ENCODE results near the gene MAD2L2.

Gene MAD2L2

DNA sequence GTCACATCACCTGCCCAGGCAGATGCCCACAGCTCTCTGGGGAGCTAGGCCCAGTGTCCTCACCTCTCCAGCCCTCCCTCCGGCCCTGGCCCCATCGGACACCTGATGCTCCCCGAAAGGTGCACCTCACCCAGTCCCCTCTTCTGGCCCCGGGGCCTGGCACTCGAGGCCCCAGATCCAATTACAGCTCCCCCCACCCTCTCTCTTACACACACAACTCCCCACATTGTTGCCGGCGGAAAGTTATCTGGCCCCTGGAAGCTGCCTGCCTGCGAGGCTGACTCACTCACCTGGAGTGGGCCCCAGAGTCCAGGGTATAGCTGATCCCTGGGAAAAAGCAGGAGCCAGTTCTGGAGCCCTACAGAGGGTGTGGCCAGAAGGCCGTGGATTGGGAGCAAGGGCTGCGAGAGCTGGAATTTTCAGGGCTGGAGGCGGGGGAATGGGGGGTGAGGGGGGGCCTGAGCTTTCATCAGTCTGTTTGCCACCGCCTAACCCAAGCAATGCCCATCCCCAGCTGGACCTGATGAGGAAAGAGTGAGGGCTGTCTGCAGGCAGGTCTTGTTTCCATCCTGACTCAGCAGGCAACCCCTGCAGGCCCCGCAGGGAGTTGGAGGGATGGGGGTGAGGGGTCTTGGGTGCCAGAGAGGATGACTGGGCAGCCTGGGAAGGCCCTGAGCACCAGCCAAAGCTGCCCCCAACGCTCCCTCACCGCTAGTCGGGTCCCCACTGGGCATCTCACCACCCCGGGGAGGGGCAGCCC, 27.7 kb downstream of the MAD2L2 start:
- no peak for DNase-seq

DNA sequence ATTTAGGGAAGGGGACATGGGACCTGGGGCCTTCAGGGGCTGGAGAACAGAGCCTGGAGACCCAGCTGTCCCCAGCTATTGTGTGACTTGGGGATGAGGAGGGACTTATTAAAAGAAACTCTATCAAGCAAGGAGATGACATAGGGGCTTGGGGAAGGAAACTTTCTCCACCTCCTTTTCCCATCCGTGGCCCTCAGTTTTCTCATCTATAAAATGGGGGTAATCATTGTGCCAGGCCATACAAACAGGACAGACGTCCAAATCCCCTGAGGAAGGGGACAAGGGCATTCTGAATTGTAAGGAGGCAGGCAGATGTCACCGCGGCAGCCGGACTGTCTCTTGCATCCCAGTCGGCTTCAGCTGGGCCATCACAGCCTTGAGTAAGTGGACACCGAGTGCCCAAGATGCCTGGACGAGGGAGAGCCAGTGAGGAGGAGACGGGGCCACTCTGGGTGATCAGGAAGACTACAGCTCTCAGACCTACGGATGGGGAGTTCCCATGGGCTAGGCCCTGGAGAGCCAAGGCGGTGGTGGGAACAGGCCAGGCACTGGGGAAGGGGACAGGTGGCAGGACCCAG, 28.7 kb downstream of the MAD2L2 start:
- DNase-seq: no peak

DNA sequence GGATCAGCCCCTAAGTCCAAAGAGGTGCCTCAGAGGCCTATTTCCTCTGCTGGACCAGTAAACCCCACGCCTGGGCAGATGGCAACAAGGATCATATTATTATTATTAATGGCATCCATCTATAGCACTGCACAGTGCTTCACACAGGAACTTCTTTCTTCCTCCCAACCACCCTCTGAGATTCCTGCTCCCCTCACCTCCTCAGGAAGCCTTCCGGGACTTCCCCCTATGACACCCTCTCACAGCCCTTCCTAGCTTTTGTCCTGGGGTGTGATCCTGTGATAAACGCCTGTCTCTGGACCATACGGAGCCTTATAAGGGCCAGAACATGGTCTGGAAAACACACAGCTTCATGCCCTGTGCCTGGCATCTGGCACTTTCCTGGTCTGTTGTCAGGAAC, 29.9 kb downstream of the MAD2L2 start:
- no peak for DNase-seq

DNA sequence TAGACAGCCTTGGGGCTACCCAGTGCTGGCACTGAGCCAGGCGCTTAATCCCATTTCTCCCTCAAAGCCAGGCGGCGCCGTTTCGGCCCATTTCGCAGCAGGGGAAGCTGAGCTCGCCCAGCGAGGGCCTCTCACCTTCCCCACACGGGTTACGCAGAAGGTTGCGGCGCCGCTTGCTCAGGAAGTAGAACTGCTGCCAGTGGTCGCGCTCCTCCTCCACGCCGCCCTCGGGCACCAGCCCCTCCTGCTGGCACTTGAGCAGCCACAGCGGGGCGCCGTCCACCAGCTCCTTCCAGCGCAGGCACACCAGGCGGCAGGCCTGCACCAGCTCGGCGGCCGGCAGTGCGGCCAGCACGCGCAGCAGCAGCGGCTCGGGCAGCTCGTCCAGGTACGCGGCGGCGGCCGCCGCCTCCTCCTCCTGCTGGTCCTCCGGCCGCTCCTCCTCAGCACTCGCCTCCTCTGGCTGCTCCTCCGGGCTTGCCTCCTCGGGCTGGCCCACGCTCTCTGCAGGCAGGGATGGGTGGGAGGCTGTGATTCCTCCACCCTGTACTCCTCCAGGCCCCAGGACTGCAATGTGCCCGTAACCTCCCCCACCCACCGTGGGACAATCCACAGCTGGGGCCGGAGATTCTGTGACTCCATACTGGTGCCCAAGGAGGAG, 30.5 kb downstream of the MAD2L2 start:
- DNase-seq: peak; percentile 66 to 68

DNA sequence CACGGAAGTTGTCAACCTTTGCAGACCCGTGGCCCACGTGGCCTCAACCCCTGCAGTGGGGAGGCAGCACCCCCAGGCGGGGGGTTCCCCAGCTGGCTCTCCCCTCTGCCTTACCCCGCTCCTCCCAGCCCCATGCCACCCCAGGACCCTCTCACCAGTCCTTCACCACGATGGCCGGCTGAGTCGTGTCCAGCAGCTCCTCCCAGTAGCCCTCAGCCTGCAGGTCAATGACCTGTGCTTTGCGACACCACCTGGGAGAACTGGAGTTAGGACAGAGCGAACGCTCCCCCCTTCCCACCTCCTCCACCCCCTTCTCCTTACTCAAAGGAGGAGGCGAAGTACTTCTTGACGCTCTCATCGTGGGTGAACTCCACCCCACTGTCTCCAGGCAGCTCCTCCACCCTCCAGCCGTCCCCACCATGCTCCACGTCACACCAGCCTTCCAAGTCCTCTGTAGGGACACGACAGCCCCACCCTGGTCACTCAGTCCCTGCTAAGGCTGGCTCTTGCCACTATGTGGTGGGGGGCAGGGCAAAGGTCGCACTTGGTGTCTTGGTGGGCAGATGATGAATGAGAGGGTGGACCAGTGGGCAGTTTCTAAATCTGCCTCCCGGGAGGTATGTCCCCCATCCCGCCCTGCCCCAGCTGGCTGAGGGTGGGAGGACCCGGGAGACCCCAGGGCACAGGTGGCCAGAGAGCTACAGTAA, 31.2 kb downstream of the MAD2L2 start:
- DNase-seq: no peak

DNA sequence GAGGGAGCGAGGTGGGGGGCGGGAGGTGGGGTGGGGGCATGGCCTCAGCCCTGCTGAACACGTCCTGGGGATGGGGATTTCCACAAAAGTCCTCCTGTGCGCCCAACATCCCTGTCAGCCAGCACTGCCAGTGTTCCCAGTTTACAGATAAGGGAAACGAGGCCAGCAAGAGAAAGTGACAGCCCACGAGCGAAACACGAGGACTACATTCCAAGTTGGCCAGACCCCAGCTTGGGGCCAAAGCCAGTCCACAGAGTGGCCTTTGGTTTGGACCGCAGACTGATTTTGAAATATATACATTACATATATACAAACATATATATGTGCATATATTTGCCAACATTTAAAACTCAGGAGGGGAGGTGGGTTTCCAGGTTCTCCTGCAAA, 31.7 kb downstream of the MAD2L2 start:
- no peak for DNase-seq

DNA sequence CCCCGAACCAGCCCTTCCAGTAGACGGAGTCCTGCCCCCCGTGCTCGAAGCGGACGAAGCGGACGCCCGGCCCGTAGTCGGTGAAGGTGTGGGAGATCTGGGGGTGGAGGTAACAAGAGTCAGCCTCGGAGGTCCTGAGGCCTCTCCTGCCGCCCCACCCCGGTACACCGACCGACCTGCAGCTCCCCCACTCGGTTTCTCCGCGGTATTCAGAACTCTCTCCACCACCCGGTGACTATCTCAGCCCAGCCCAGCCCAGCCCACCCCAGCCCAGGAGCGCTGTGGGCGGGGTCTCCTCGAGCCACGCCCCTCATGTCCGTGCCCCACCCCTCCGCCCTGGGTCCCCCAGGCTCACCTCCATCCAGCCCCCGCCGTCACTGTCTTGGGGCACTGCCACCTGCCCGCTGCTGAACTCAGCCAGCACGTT, 32.2 kb downstream of the MAD2L2 start:
- DNase-seq: no peak

DNA sequence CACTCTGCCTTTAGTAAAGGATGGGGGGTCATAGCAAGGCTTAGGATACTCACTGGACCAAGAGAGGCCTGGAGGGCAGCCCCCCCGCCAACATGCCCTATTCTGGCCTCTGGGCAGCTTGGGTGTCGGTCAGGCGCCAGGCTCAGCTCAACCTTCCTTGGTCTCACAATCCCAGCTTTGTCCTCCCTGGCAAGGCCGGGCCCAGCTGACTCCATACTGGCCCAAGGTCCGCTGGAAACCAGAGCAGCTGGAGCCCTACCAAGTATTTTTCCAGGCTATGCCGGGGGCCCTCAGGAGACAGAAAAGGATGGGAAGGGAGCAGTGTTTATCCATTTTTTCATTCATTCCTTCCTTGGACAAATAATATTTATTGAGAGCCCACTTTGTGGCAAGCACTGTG, 32.9 kb downstream of the MAD2L2 start:
- DNase-seq: no peak

DNA sequence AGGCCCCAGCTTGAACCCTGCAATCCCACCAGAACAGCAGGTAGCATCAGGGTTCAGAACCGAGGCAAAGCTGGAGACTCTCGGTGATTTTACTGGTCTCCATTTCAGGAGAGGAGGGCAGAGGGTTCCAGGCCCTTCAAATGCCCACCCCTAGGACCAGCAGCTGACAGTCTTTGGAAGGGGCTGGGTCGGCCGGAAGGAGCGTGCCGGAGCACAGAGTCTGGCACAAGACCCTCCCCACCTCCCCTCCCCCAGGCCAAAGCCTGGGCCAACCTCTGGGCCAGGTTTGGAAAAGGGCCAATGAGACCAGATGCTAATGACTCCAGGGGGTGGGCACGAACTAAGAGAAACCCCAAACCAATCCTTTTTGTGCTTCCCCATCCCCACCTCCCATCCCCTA, 33.6 kb downstream of the MAD2L2 start:
- no peak for DNase-seq

DNA sequence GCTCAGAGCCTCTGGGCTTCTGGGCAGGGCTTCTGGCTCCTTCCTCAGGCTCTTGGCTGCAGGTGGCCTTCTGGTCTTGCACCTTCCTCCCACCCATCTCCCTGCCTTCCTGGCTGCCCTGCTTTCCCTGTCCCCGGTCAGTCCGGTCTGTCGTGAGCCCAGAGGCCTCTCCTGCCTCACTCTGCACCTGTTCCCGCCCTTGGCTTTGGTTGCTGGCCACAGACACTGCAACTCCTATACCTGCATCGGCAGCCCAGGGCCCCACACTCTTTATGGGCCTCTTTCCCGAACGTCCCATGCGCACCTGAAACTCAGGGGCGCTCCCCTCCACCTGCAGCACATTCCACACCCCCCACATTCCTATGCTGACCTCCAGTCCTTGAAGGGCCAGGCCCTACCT, 34.6 kb downstream of the MAD2L2 start:
- DNase-seq: no peak

DNA sequence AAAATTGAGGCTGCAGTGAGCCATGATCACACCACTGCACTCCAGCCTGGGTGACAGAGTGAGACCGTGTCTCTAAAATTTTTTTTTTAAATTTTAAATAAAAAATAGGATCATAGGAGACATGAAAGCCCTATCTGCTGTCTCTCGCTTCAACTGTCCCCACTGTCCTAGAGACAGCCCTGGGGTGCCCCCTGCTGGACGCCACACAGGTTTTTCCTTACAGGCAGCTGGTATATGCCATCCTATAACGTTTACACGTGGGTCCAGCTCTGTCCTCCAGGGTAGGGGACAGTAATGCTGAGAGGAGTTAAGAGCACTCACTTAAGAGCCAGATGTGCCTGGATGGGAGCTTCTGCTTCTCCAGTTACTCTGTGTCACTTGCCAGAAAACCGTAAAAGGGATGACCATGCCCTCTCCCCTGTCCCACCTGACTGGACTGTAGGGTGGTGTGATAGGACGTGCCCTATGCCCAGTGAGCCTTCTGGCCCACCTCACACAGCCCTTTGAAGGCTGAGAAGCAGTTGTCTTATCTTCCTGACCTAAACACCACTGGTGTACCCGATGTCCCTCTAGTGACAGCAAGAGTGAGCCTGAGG, 35.2 kb downstream of the MAD2L2 start:
- DNase-seq: peak; percentile 76 to 81

DNA sequence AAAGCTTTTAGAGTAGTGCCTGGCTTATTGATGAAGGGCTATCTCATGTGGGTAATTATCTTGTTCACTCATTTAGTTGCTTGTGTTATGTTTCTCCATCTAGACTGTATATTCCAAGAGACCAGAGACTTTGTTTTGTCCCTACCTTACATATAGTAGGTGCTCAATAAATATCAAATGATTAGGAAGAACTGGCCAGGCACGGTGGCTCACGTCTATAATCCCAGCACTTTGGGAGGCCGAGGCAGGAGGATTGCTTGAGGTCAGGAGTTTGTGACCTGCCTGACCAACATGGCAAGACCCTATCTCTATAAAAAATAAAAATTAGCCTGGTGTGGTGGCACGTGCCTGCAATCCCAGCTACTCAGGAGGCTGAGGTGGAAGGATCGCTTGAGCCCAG, 35.7 kb downstream of the MAD2L2 start:
- no peak for DNase-seq

DNA sequence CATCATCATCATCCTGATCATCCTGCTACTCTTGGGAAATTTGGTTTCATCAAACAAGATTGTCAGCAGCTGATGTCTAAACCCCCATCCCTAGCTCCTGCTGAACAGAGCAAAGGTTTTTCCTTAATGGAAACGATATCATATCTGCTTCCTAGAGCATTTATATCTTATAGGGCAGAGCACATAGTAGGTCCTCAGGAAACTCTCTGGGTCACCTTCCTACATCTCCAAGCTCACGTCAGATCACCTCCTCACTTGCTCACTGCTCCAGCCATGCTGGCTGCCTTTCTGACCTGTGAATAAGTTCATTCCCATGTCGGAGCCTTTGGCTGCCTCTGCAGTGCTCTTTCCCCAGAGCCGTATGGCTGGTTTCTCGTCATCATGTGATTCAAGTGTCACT, 37.2 kb downstream of the MAD2L2 start:
- DNase-seq: no peak

DNA sequence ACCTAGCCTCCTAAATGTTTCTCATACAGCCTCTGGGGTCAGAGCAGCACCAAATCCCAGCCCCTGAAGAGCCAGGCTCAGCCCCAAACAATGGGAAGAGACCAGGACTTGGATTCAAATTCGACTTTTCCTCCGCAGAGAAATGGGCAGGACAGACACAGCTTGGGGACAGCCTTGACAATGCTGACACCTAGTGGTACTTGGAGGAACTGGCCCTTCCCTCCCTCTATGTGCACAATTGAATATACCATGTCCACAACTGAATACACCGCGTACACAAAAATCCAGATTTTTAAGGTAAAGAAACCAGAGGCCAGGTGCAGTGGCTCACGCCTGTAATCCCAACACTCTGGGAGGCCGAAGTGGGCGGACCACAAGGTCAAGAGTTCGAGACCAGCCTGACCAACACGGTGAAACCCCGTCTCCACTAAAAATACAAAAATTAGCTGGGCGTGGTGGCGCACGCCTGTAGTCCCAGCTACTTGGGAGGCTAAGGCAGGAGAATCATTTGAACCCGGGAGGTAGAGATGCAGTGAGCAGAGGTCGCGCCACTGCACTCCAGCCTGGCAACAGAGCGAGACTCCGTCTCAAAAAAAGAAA, 38.4 kb downstream of the MAD2L2 start:
- peak; percentile 64 to 68 for DNase-seq

DNA sequence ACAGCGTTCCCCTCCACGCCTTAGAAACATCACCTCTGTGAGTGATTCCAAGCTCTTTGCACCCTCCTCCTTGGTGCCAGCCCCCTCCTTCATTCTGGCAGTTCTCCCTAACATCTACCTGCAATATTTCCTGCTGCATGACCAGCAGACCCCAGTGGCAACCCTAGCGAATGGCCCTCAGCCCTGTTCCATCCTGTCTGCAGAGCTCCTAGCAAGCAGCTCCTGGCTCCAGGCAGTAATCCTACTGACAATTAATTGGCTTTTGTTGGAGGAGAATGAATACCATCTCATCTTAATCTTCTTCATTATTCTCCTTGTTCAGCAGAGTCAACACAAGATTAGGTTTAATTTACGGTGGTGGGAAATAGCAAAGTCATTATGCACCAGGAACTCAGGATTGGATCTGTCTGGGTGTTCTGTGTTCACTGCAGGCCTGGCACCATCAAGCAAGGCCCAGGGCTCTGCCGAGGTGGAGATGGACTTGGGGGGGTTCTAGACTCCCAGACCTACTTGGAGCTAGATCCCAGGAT, 39.1 kb downstream of the MAD2L2 start:
- no peak for DNase-seq

DNA sequence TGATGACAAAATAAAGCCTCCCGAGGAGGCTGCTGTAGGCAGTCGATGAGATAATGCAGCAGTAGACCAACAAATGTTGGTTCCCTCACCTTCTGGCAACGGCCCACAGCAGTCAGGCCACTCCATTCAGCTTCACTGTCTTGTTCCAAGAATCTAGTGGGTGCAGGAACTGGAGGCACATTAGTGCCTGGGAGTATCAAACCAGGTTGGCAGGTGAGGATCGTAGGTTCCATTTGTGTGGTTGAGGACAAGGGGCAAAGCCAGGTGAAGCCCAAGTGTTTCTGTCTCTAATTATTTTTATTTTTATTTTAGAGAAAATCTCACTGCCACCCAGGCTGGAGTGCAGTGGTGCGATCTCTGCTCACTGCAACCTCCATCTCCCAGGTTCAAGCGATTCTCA, 40.0 kb downstream of the MAD2L2 start:
- DNase-seq: no peak

DNA sequence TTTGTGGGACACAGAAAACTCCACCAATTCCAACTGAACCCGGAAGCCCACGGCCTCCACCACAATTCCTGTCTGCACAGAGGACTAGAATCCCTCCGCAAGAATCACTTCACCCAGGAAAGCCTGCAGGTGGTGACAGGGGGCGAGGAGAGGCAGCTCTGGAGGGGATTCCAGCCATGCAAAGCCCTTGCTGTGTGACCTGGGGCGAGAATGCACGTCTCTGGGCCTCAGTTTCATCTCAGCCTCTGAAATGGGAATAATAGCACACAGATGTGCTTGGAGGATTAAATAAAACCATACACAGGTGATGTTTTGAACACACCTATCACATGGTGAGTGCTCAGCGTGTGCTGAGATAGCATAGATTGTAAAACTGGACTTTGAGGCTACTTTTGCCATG, 40.8 kb downstream of the MAD2L2 start:
- no peak for DNase-seq

DNA sequence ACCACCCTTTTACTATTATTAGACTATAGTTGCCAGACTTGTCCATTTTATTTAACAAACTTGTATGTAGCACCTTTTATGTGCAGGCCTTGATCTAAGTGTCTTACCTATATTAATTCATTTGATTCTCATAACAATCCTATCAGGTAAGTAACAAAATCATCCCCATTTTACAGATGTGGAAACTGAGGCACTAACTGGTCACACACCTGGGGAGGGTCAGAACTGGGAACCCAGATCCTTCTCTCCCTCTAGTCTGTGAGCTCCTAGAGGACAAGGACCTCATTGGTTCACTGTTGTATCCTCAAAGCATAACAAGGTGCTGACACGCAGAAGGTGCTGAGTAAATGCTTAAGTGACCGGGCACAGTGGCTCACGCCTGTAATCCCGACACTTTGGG, 41.6 kb downstream of the MAD2L2 start:
- no peak for DNase-seq

DNA sequence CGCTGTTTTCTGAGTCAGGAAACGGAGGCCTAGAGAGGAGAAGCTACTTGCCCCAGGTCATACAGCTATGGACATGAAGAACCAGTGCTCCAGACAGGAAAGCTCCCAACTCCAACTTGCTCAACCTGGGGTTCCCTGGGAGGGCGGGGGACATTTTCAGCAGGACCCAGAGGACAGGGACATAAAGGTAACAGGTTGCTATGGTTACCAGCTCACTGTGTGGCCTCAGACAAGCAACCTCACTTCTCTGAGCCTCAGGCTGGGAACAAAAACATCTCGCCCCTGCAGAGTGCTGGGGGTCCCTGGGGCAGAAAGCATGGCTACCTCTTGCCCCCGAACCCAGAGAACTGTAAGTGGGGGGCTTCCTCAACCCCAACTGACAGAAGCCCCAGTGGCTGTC, 42.8 kb downstream of the MAD2L2 start:
- DNase-seq: no peak

DNA sequence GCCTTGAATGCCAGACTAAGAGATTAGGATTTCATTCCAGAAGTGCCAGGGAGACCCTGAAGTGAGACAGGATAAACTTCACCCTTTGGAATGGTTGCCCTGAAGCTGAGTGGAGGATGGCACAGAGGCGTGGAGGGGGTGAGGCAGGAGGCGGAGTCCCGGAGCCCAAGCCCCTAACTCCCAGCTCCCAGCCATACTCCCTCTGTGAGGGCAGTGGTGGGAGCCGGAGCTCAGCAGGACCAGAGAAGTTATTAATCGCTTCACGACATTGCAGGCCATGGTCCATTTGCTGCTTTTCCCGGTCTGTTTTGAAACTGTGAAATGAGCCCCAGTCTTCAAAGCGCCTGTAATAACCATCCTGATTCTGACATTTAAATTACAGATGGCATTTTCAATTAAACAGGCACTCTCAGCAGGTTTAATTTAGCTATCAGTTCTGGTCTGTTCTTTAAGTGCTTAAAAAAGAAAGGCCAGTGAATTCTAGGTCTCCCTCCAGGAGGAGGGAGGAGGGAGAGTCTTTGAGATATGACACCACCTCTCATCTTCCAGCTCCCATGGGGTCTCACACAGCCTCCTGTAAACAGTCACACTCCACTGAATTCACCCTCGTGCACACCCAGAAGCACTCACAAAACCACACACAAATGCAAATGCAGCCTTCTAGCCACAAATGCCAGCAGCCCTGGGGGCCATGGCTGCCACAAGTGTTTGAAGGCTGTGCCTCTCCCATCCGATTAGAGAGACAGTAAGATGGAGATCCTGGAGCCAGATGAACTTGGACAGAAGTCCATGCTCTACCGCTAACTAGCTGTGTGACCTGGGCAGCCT, 46.4 kb downstream of the MAD2L2 start:
- no peak for DNase-seq

DNA sequence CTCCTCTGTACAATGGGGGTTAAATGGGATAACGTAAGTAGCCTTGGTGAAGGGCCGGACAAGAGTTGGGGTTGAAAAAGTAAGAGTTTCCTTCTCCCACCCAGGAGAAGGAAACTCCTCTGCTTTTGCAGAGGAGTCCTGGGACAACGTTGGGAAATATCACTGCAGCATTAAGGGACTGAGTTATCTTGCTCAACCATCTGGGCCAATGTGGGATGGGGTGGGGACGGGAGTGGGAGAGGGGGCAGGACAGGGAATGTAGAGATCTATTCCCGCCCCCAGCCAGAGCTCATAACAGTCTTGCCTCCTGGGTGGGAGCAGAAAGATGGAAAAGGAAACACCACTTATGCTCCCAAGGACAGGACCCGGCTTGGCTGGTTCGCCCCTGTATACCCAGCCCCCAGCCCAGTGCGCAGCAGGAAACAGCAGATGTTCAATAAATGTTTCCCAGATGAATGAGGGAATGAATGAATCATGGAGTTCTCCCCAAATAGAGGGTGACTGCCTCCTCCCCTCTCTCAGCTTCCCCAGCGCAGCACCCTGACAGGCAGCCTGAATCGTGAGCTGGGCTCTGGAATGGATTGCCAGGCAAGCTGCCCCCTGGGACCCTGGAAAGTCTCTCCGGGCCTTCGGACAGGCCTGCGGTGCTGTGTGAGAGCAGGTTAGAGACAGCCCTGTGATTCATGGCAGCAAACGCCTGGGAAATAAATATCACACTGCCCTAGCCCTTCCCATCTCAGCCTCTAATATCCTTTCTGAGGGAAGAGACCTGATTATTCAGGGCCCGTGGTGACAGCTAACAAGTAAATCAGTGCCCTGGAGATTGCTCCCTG, 51.5 kb downstream of the MAD2L2 start:
- DNase-seq: no peak

Data from activated CD4-positive, alpha-beta T cell treated with anti-CD3 and anti-CD28 coated beads, Interleukin-2, amount 50 U/mL, for 4 hours (primary cell).